ENCODE data around the gene CCDC116.

- no peak for TF ChIP-seq CTCF (IDR thresholded peaks at IDR 0.05)
- TF ChIP-seq POLR2A (IDR thresholded peaks at IDR 0.05) = no peak
These were observed 48.4 kb downstream of the CCDC116 start for GRCh38 chr22:21680830-21681565.

All from prostate gland (tissue), 2 donors.